HepG2 (cell line): ENCODE data around the gene AHRR. TPM values are rescaled to one million over a fixed set of nuclear protein-coding genes. Genes with fewer than 3 reads are reported as not detected.

Source experiments
- FOXK1 ChIP-seq: sonication (generic); formaldehyde crosslinking; IDR thresholded peaks from 2 replicates; pipeline ENCODE4 v1.4.0; 2020; ENCODE audit warnings: low read depth, missing genetic modification reagents, borderline replicate concordance
- GABPB1 ChIP-seq: IDR thresholded peaks from 2 replicates; pipeline ENCODE4 v1.6.1; 2016; ENCODE audit warnings: mild to moderate bottlenecking, missing genetic modification reagents, moderate library complexity, missing compliant biosample characterization
- HOXD1 ChIP-seq: sonication (generic); formaldehyde crosslinking; IDR thresholded peaks from 2 replicates; pipeline ENCODE4 v1.5.0; 2020; ENCODE audit warnings: missing genetic modification reagents
- KAT2B ChIP-seq: fragments of 150-350 bp; IDR thresholded peaks from 2 replicates; pipeline ENCODE4 v1.6.1; 2014; ENCODE audit warnings: low read depth, low read length, borderline replicate concordance
- NFKBIZ ChIP-seq: IDR thresholded peaks from 2 replicates; pipeline ENCODE4 v1.6.1; 2018; ENCODE audit warnings: missing genetic modification reagents, missing compliant biosample characterization
- PHF8 ChIP-seq: sonication (generic); formaldehyde crosslinking; IDR thresholded peaks from 2 replicates; pipeline ENCODE4 v1.5.0; 2020; ENCODE audit warnings: missing genetic modification reagents
- POGK ChIP-seq: sonication (generic); formaldehyde crosslinking; conservative IDR thresholded peaks from 2 replicates; pipeline ENCODE4 v1.8.0; 2022; ENCODE audit warnings: mild to moderate bottlenecking, moderate library complexity, missing genetic modification reagents
- RXRA ChIP-seq: sonication (generic); formaldehyde crosslinking; IDR thresholded peaks from 2 replicates; pipeline ENCODE4 v1.5.1; 2020; ENCODE audit warnings: missing genetic modification reagents
- SAFB2 ChIP-seq: sonication (generic); formaldehyde crosslinking; IDR thresholded peaks from 2 replicates; pipeline ENCODE4 v1.5.1; 2020; ENCODE audit warnings: missing genetic modification reagents, low read depth, mild to moderate bottlenecking, borderline replicate concordance
- SIN3B ChIP-seq: fragments of 150-350 bp; IDR thresholded peaks from 2 replicates; pipeline ENCODE4 v1.6.1; 2014; ENCODE audit warnings: low read length
- SRF ChIP-seq: IDR thresholded peaks from 2 replicates; pipeline ENCODE4 v1.6.1; 2011; ENCODE audit warnings: mild to moderate bottlenecking, low read depth, low read length, moderate library complexity
- TGIF2 ChIP-seq: IDR thresholded peaks from 2 replicates; pipeline ENCODE4 v1.6.1; 2016; ENCODE audit warnings: control low read depth, missing compliant biosample characterization
- ZBTB7A ChIP-seq: sonication (generic); formaldehyde crosslinking; IDR thresholded peaks from 2 replicates; pipeline ENCODE4 v1.8.0; 2022; ENCODE audit warnings: mild to moderate bottlenecking, missing genetic modification reagents
- ZFY ChIP-seq: sonication (generic); formaldehyde crosslinking; IDR thresholded peaks from 2 replicates; pipeline ENCODE4 v1.4.0; 2020; ENCODE audit warnings: missing genetic modification reagents
- ZGPAT ChIP-seq: IDR thresholded peaks from 2 replicates; pipeline ENCODE4 v1.6.1; 2016; ENCODE audit warnings: mild to moderate bottlenecking
- ZNF275 ChIP-seq: sonication (generic); formaldehyde crosslinking; IDR thresholded peaks from 2 replicates; pipeline ENCODE4 v1.8.0; 2022; ENCODE audit warnings: missing genetic modification reagents, mild to moderate bottlenecking, inconsistent platforms, borderline replicate concordance
- ZNF296 ChIP-seq: sonication (generic); formaldehyde crosslinking; conservative IDR thresholded peaks from 2 replicates; pipeline ENCODE4 v1.5.0; 2020; ENCODE audit warnings: mild to moderate bottlenecking, missing genetic modification reagents
- ZNF574 ChIP-seq: sonication (generic); formaldehyde crosslinking; IDR thresholded peaks from 2 replicates; pipeline ENCODE4 v1.4.0; 2020; ENCODE audit warnings: missing genetic modification reagents
- ZNF737 ChIP-seq: sonication (generic); formaldehyde crosslinking; IDR thresholded peaks from 2 replicates; pipeline ENCODE4 v1.5.0; 2020; ENCODE audit warnings: missing genetic modification reagents, mild to moderate bottlenecking, borderline replicate concordance
- ZNF816 ChIP-seq: sonication (generic); formaldehyde crosslinking; IDR thresholded peaks from 2 replicates; pipeline ENCODE4 v1.8.0; 2022; ENCODE audit warnings: missing genetic modification reagents, mild to moderate bottlenecking, borderline replicate concordance
- polyA plus RNA-seq, 8 experiments: library from polyadenylated mRNA; depleted of rRNA in 3 of 8; stranded (reverse) in 7 of 8; unstranded in 1 of 8; fragments of >200 nt; fragmentation: Illumina TruSeq in 4 of 8; extraction: Trizol in 4 of 8; gene quantifications; 2 replicates each; pipeline versions ENCODE4 v1.2.1 to v1.2.3, GENCODE V29; 2011 to 2016; ENCODE audit warnings: low read depth in 4 of 8, missing spikeins in 1 of 8, mixed read lengths in 1 of 8; ENCODE audit not compliant: insufficient read depth in 1 of 8
- total RNA-seq, 5 experiments: library from RNA; depleted of rRNA; stranded (reverse); fragments of >200 nt; fragmentation: Illumina TruSeq; extraction: Trizol; gene quantifications; 2 replicates each; pipeline ENCODE4 v1.2.3, GENCODE V29; 2016; ENCODE audit warnings: low read depth in 1 of 5

Gene AHRR
- total and polyA plus RNA-seq, 2 of the 13 experiments (the other 11 are each of a cell fraction or from before 2014, with no cell fraction given), result 0.28 to 0.35 TPM

GRCh38 chr5:443239-444151, 122.0 kb downstream of the AHRR start (continued):
- TF ChIP-seq ZNF296 (CRISPR knock-in tag) (0 out of 2 replicates have a peak, but pooled peaks have one; percentile 38), NFKBIZ (CRISPR knock-in tag) (no peak), GABPB1 (CRISPR knock-in tag) (peak; percentile 86; the same call in 1 of the 2 replicates), SAFB2 (CRISPR knock-in tag) (0 out of 2 replicates have a peak, but pooled peaks have one; percentile 34), POGK (CRISPR knock-in tag) (no peak), RXRA (CRISPR knock-in tag) (no peak), ZFY (0 out of 2 replicates have a peak, but pooled peaks have one; percentile 30), TGIF2 (CRISPR knock-in tag) (no peak), PHF8 (CRISPR knock-in tag) (0 out of 2 replicates have a peak, but pooled peaks have one; percentile 29), SRF (no peak), ZNF816 (CRISPR knock-in tag) (no peak), KAT2B (no peak), SIN3B (no peak; the same call in 1 of the 2 replicates), ZNF737 (0 out of 2 replicates have a peak, but pooled peaks have one; percentile 24), ZBTB7A (peak; percentile 31; the same call in 1 of the 2 replicates), ZGPAT (0 out of 2 replicates have a peak, but pooled peaks have one; percentile 0), HOXD1 (no peak), ZNF275 (CRISPR knock-in tag) (peak; percentile 6; the same call in 1 of the 2 replicates), ZNF574 (CRISPR knock-in tag) (peak; percentile 32; the same call in 1 of the 2 replicates), FOXK1 (CRISPR knock-in tag) (no peak)
